ENCODE measurements around the gene DYNLT1. TPM values are rescaled to one million over a fixed set of nuclear protein-coding genes. Genes with fewer than 3 reads are reported as not detected.
A peak's percentile ranks its signal among the peaks of the same experiment; 100 is the strongest.

The DYNLT1 gene
- total and polyA plus RNA-seq, 2 of the 4 experiments (the other 2 are of a cell fraction) = 235 to 349 TPM

DNA sequence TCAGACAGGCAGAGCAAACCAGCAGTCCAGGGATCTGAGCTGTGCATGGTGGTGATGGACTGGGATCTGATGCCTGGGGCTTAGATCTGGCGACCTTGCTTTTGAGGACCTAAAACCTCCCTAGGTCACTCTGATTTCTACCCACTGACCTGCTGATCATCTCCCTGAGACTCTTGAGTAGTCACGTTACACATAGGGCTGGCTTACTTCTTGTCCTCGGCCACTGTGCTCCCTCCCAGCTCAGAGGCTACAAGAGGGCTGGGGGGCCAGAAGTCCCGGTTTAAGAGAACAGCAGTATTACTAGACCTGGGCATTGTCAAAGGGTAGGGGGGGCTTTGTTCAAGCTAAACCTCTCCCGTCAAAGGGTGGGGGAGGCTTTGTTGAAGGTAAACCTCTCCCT lies 5.5 kb downstream of the DYNLT1 start:
- Histone ChIP-seq H4K8ac (ENCODE audit: low read depth in 2 of 2, low read length in 2 of 2) (0 out of 4 replicates have a peak overlapping the region, but pooled peaks of 1 of the 2 experiments have one; percentile 51), H2AFZ (replicated peaks; ENCODE audit: low read length, poor library complexity) (no peak overlapping the region), H3K79me1 (ENCODE audit: low read depth in 1 of 2, low read length in 2 of 2) (peaks cover 32 to 67% of the 10 kb centered on the region in 2 experiments), H3K27ac (ENCODE audit: insufficient read depth, low read length) (no peak overlapping the region), H4K5ac (ENCODE audit: low read depth, low read length) (no peak overlapping the region), H2BK120ac (ENCODE audit: low read depth, low read length) (no peak overlapping the region), H4K20me1 (ENCODE audit: insufficient read depth, low read length) (peaks cover 36% of the 10 kb centered on the region), H3K4me1 (ENCODE audit: control insufficient read depth, insufficient read depth, low read length) (peaks cover 19% of the 10 kb centered on the region), H3K4me2 (ENCODE audit: low read depth, low read length) (no peak overlapping the region), H3K4ac (ENCODE audit: low read depth, low read length) (no peak overlapping the region), H3K23ac (ENCODE audit: low read depth, low read length) (peak overlapping the region; percentile 7), H3K4me3 (ENCODE audit: insufficient read depth, low read depth, low read length) (no peak overlapping the region), H4K91ac (ENCODE audit: insufficient read depth, low read depth, low read length) (no peak overlapping the region), H2AK9ac (replicated peaks; ENCODE audit: low read depth, low read length, poor library complexity) (peak overlapping the region; percentile 67), H3K36me3 (ENCODE audit: control insufficient read depth, insufficient read depth, low read length) (peaks cover 28% of the 10 kb centered on the region), H2BK15ac (ENCODE audit: low read depth, low read length) (no peak overlapping the region), H3K9me1 (ENCODE audit: insufficient read depth, low read length) (peaks cover 18% of the 10 kb centered on the region), H3K27me3 (ENCODE audit: control insufficient read depth, insufficient read depth, low read length) (no peaks in the 10 kb centered on the region), H3K9ac (ENCODE audit: low read depth, low read length) (no peak overlapping the region), H2AK5ac (ENCODE audit: low read depth, low read length) (no peak overlapping the region), H3K14ac (replicated peaks; ENCODE audit: low read depth, low read length) (no peak overlapping the region), H2BK5ac (ENCODE audit: low read depth, low read length, poor library complexity, severe bottlenecking) (peak overlapping the region; percentile 38), H3K18ac (ENCODE audit: low read depth, low read length) (no peak overlapping the region), H3K56ac (ENCODE audit: extremely low read depth, insufficient read depth, low read length) (no peak overlapping the region), H3K9me3 (ENCODE audit: control insufficient read depth, insufficient read depth, low read length) (no peaks in the 10 kb centered on the region), H2BK20ac (ENCODE audit: low read depth, low read length) (no peak overlapping the region)
- dilution Hi-C loops (cut with HindIII; ENCODE audit: low sequenced_read_pairs, unreplicated experiment) = no loop called here
- TF ChIP-seq RAD21 (IDR thresholded peaks at IDR 0.05; ENCODE audit: low read length) (no peak), MAZ (IDR thresholded peaks at IDR 0.05; ENCODE audit: borderline replicate concordance, low read depth, low read length) (no peak), CEBPB (IDR thresholded peaks at IDR 0.05; ENCODE audit: low read depth, low read length) (no peak)
- TF ChIP-seq, protein P1, sequence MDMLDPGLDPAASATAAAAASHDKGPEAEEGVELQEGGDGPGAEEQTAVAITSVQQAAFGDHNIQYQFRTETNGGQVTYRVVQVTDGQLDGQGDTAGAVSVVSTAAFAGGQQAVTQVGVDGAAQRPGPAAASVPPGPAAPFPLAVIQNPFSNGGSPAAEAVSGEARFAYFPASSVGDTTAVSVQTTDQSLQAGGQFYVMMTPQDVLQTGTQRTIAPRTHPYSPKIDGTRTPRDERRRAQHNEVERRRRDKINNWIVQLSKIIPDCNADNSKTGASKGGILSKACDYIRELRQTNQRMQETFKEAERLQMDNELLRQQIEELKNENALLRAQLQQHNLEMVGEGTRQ (IDR thresholded peaks at IDR 0.05; ENCODE audit: low read depth, low read length) = no peak
- DNase-seq (no peak), ATAC-seq (ENCODE audit: low read depth) (no peak)
- no CpG with 5 or more reads among the region's 5 CpGs for WGBS, 2 experiments (ENCODE audit: extremely low coverage in 2 of 2, insufficient read length in 1 of 2)
- in situ Hi-C loops (cut with MboI; ENCODE audit: low sequenced_read_pairs) = loop anchor here (25.0 kb wide), 1 partner anchor 1073 kb away; no protein-coding TSS in a partner anchor
- BruUV-seq (replicated peaks) = no TSS peak
- intact Hi-C loops (cut with micrococcal nuclease) = no loop called here
- POLR2A ChIA-PET (ENCODE audit: unreplicated experiment) = no interaction called here
- CTCF ChIA-PET = interaction anchor here (0.6 kb wide), 1 partner anchor 175 kb away, joined by 4 read pairs; no protein-coding TSS in a partner anchor

All from IMR-90 (cell line).